Loucy (cell line): ENCODE measurements around the gene CEP72.

Experiments
- CTCF ChIP-seq: fragments of 200-600 bp; sonication (generic); conservative IDR thresholded peaks from 2 replicates; pipeline ENCODE4 v1.5.1; 2014; ENCODE audit warnings: mild to moderate bottlenecking, antibody characterized with exemption, low read length
- EZH2phosphoT487 ChIP-seq: fragments of 200-600 bp; IDR thresholded peaks from 2 replicates; pipeline ENCODE4 v1.6.1; 2018; ENCODE audit warnings: antibody characterized with exemption, mild to moderate bottlenecking, moderate library complexity, borderline replicate concordance

- no peak for TF ChIP-seq CTCF
- TF ChIP-seq EZH2phosphoT487, result no peak
Measured at GRCh38 chr5:666816-667498, 54.8 kb downstream of the CEP72 start.
